ENCODE results near the gene CAMK1.
"Not testable (repeated sequence)": the region's sequence is repeated elsewhere in the genome, so short reads cannot be mapped to it uniquely, and the experiment has no call there.

The CAMK1 gene

GRCh38 chr3:9792405-9793160 lies 22.8 kb upstream of the CAMK1 start, which contains the start of the genes ARPC4 and TADA3:
TSS of gene ARPC4 (plus strand) at chr3:9793082. CDS start at chr3:9793122, 40 bp downstream.
TSS of gene TADA3 (minus strand) at chr3:9792473. CDS start at chr3:9791466, 1,007 bp downstream.
- peak; percentile 95 for DNase-seq

GRCh38 chr3:9791790-9792404 lies 22.1 kb upstream of the CAMK1 start:
- DNase-seq: no peak

GRCh38 chr3:9791127-9791526 lies 21.4 kb upstream of the CAMK1 start:
- no peak for DNase-seq

GRCh38 chr3:9787714-9788113 lies 18.0 kb upstream of the CAMK1 start:
- no peak for DNase-seq

- DNase-seq: no peak
These were observed 17.3 kb upstream of the CAMK1 start for GRCh38 chr3:9786825-9787669.

GRCh38 chr3:9786209-9786739 lies 16.5 kb upstream of the CAMK1 start:
- DNase-seq: no peak

- no peak for DNase-seq
These were observed 15.9 kb upstream of the CAMK1 start for GRCh38 chr3:9785602-9786001.

GRCh38 chr3:9784965-9785364 lies 15.2 kb upstream of the CAMK1 start:
- no peak for DNase-seq

GRCh38 chr3:9783954-9784353 lies 14.2 kb upstream of the CAMK1 start:
- no peak for DNase-seq

GRCh38 chr3:9782770-9783169 lies 13.0 kb upstream of the CAMK1 start:
- DNase-seq: no peak

- no peak for DNase-seq
These were observed 12.3 kb upstream of the CAMK1 start for GRCh38 chr3:9781978-9782603.

GRCh38 chr3:9781551-9781950 lies 11.8 kb upstream of the CAMK1 start:
- no peak for DNase-seq

GRCh38 chr3:9780910-9781309 lies 11.2 kb upstream of the CAMK1 start:
- DNase-seq: no peak

GRCh38 chr3:9780458-9780812 lies 10.7 kb upstream of the CAMK1 start:
- no peak for DNase-seq

GRCh38 chr3:9779721-9780457 lies 10.1 kb upstream of the CAMK1 start:
- DNase-seq: peak; percentile 97

- DNase-seq: no peak
These were observed 9.4 kb upstream of the CAMK1 start for GRCh38 chr3:9779075-9779593.

GRCh38 chr3:9778143-9779074 lies 8.7 kb upstream of the CAMK1 start:
- no peak for DNase-seq

GRCh38 chr3:9777694-9778021 lies 7.9 kb upstream of the CAMK1 start:
- no peak for DNase-seq

- DNase-seq: no peak
These were observed 7.3 kb upstream of the CAMK1 start for GRCh38 chr3:9776896-9777693.

- DNase-seq: not testable (repeated sequence)
These were observed 1.3 kb upstream of the CAMK1 start for GRCh38 chr3:9771007-9771406.

Measured in KG1 (cell line).